HG02840 (cell line): ENCODE measurements around the gene ATAT1.
"Not testable (repeated sequence)": the region's sequence is repeated elsewhere in the genome, so short reads cannot be mapped to it uniquely, and the experiment has no call there.

Experiments used
- ATAC-seq: cut with Tn5 transposase; IDR thresholded peaks from one replicate; pipeline ENCODE4 v1.9.1; 2021; ENCODE audit warnings: mild to moderate bottlenecking, moderate library complexity, moderate number of reproducible peaks; ENCODE audit not compliant: unreplicated experiment, low FRiP score

The ATAT1 gene

DNA sequence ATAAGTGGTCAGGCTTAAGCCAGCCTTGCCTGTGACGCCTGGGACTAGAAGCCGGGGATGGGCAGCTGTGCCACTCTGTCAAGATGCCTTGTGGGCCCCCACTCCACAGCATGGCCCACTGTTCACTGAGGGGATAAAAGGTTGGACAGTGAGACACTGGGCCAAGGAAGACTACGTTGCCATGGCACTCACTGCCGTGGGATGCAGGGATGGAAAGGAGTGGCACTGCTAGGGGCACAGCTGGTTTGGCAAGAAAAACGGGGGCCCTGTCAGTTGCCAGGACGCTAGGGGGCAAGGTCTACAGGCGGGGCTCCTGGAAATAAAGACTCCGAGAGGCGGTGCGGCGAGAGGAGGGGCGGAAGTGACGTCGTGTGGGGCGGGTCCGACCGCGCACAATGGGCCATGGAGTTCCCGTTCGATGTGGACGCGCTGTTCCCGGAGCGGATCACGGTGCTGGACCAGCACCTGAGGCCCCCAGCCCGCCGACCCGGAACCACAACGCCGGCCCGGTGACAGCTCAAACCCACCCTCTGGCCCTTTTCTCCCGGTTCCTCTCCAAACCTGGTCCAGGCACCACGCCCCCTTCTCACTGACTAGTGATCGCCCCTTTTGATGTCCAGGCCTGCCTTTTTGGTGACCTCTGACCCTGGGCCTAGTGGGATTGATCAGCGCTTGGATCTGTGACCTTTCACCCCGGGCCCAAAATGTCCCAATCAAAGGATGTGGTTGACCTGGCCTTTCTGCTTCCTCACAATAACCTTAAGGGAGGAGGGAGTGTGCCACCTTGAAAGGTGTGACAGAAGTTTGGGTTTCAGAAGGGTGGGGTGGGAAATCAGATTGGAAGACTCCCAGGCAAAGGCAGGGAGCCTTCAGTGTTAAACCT is at the start of gene ATAT1:
Gene ATAT1, plus strand, starts transcription at position 391 of the 883 bp plus-strand sequence.
- peak; percentile 81 for ATAC-seq

DNA sequence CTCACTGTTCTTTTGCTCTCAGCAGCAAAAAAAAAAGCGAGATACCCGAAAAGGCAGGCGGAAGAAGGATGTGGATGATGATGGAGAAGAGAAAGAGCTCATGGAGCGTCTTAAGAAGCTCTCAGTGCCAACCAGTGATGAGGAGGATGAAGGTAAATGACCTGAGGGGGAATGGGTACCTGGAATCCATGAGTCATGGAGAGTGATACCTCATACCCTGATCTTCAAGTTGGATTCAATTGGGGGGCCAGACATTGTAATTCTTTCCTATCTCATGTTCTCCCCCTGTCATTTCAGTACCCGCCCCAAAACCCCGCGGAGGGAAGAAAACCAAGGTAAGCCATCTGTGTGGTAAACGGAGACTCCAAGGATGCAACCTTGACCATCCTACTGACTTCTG is 48.6 kb upstream of the ATAT1 start:
- ATAC-seq, result no peak

DNA sequence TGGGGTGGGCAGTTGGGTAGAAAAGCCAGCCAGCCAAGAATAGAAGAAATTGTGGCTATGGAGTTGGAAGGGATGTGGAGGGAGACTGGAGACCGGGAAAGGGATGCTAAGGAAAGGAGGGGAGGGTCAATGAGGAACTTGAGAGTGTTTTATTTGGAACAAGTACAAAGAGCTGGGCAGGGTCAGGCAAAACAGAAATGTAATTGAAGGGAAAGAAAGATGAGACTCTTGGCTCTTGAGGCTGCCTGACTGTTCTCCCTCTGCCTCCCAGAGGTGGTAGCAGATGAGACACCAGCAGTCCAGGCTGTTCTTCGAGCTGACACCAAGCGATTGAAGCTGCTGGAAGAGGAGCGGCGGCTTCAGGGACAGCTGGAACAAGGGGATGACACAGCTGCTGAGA is 42.8 kb upstream of the ATAT1 start:
- ATAC-seq, result no peak

DNA sequence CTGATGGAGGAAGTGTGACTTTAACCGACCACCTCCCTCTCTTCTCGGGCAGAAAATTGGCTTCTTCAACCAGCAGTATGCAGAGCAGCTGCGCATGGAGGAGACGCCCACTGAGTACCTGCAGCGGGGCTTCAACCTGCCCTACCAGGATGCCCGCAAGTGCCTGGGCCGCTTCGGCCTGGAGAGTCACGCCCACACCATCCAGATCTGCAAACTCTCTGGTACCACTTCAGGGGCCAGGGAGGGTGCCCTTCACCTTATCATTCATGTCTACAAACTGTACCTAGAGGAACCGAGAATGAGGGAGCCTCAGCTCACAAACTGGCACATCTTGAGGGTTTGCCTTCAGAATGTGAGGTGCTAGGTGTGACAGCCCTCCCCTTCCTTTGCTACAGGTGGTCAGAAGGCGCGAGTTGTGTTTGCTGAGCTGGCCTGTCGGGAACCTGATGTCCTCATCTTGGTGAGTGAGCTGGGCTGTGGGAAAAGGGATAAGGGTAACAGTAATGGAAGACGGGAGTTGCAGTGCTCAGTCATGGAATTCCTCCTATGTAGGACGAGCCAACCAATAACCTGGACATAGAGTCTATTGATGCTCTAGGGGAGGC is 36.8 kb upstream of the ATAT1 start:
- no peak for ATAC-seq

DNA sequence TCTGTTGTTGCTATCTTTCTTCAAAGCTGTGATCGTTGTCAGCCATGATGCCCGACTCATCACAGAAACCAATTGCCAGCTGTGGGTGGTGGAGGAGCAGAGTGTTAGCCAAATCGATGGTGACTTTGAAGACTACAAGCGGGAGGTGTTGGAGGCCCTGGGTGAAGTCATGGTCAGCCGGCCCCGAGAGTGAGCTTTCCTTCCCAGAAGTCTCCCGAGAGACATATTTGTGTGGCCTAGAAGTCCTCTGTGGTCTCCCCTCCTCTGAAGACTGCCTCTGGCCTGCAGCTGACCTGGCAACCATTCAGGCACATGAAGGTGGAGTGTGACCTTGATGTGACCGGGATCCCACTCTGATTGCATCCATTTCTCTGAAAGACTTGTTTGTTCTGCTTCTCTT is 36.2 kb upstream of the ATAT1 start:
- ATAC-seq, result no peak

DNA sequence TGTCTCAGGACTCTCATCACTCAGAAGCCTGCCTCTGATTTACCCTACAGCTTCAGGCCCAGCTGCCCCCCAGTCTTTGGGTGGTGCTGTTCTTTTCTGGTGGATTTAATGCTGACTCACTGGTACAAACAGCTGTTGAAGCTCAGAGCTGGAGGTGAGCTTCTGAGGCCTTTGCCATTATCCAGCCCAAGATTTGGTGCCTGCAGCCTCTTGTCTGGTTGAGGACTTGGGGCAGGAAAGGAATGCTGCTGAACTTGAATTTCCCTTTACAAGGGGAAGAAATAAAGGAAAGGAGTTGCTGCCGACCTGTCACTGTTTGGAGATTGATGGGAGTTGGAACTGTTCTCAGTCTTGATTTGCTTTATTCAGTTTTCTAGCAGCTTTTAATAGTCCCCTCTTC is 35.7 kb upstream of the ATAT1 start:
- no peak for ATAC-seq

DNA sequence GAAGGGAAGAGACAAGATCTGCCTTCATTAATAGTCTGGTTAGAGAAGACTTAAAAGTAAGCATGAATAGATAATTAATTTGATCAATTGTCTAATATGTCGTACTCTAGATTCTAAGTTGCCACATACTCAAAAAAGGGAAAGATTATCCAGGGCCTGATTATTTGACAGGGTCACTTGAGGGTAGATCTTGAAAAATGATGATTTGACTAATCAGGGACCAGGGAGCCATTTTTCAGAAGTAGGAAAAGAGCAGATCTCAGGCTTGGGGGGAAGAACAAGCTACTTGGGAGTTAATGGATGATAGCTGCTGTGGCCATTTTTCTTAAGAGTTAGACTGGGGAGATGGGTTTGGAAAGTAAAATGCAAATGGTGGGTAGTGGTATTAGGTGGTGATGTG is 34.4 kb upstream of the ATAT1 start:
- no peak for ATAC-seq

DNA sequence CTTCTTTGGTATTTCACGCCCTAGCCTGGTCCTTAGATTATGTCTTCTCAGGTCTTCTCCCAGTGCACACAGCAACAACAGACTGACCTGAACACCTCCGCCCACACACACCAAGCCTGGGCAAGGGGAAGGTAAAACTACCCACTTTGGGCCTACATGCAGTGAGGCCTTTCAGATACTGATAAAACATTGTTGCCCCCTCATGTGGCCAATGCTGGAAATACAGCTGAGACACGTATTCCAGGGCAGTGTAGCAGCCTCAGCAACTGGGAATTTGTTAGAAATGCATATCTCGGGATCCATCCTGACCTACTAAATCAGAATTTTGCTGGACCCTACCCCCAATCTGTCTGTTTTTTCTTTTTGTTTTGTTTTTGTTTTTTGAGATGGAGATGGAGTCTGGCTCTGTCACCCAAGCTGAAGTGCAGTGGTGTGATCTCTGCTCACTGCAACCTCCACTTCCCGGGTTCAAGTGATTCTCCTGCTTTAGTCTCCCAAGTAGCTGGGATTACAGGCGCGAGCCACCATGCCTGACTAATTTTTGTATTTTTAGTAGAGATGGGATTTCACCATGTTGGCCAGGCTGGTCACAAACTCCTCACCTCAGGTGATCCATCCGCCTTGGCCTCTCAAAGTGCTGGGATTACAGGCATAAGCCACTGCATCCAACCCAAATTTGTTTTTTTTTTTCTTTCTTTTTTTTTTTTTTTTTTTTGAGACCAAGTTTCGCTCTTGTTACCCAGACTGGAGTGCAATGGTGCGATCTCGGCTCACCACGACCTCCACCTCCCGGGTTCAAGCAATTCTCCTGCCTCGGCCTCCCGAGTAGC is 29.1 kb upstream of the ATAT1 start:
- ATAC-seq, result not testable (repeated sequence)

DNA sequence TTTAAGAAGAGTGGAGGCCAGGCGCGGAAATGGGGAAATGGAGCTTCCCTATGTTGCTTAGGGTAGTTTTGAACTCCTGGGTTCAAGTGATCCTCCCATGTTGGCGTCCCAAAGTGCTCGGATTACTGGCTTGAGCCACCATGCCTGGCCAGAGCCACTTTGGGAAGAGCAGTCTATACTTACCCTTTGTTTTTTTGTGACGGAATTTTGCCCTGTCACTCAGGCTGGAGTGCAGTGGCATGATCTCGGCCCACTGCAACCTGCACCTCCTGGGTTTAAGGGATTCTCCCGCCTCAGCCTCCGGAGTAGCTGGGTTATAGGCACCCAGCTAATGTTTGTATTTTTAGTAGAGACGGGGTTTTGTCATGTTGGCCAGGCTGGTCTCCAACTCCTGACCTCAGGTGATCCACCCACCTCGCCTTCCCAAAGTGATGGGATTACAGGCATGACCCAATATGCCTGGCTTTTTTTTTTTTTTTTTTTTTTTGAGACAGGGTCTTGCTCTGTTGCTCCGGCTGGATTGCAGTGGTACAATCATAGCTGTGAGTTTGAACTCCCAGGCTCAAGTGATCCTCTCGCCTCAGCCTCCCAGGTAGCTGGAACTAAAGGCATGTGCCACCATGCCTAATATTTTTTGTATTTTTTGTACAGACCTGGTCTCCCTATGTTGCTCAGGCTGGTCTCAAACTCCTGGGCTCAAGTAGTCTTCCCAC is 27.6 kb upstream of the ATAT1 start:
- ATAC-seq, result no peak

DNA sequence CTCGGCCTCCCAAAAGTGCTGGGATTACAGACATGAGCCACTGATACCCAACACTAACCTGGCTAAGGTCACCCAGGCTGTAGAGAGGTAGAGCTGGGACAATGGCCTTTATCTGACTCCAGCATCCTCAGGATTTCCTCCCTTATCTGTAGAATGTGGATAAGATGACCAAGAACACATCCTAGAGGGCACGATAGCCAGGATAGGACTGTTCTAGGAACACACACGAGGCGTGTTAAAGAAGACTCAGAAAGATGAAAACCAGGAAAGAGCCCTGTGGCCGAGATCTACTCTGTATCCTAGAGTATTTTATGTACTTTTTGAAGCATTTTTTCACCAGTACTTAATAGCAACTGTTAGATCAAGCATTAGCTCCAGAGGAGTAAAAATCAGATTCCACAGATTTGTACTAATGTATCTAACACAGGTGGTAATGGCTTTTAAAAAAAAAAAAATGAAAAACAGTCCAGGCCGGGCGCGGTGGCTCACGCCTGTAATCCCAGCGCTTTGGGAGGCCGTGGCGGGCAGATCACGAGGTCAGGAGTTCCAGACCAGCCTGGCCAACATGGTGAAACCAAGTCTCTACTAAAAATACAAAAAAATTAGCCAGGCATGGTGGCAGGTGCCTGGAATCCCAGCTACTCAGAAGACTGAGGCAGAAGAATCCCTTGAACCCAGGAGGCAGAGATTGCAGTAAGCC is 26.9 kb upstream of the ATAT1 start:
- ATAC-seq, result no peak

DNA sequence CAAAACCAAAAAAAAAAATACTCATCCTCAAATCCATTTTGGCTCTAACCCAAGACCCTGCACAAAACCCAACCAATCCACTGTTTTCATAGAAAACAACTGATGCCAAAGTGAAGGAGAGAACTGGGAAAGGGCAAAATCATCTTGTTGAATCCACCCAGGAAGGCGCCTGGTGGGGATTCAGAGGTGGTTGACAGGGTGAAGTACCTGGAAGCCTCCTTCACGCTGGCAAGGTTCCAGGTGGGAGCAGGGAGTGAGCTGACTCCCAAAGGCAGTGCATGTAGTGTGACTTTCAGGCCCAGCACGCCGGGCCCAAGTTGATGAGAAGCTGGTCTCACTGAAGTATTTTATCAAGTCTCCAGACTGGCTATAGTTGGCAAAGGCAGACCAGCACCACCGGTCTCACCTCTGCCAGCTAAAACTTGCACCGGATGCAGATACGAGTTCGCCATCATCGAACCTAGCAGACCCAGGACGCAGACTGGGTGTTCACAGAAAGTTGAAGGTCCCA is 26.2 kb upstream of the ATAT1 start:
- no peak for ATAC-seq

DNA sequence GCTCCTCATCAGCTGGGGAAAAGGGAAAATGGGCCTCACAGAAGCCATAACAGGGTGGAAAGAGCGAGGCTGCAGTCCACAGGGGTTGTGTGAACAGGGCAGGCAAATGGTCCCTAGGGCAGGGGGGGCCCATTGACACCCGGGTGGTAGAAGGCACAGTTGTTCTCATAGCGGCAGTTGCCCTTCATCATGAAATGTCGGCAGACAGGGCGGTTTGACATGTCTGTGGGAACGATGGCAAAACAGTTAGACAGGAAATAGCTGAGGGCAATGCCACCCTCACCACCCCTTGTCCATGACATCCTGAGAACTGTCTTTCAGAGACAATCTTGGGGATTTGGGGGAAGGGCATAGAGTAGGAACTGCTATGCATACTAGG is 25.2 kb upstream of the ATAT1 start:
- ATAC-seq, result no peak

DNA sequence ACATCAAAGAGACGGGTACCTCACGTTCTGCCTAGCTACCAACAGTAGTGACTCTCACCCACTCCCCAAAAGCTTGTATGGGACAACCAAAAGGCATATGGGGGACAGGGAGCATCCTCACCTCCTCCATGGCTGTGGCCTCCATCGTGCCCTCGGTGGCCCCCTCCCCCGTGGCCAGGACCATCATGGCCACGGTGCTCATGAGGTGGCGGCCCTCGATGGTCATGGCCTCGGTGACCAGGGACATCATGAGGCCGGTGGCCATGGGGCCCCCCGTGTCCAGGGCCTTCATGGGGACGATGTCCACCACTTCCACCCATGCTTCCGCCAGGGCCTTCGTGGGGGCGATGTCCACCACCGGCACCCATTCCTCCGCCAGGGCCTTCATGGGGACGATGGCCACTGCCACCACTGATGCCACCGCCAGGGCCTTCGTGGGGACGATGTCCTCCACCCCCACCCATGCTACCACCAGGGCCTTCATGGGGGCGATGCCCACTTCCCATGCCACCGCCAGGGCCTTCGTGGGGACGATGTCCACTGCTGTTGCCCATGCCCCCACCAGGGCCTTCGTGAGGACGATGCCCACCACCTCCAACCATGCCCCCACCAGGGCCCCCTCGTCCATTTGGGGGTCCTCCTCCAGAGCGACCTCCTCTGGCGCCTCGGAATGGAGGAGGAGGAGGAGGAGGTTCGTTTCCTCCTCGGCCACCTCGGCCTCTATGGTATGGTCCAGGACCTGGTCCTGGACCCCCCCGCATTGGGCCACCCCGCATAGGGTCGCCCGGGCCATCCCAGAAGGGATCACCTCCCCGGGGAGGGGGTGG is 24.6 kb upstream of the ATAT1 start:
- ATAC-seq, result no peak

DNA sequence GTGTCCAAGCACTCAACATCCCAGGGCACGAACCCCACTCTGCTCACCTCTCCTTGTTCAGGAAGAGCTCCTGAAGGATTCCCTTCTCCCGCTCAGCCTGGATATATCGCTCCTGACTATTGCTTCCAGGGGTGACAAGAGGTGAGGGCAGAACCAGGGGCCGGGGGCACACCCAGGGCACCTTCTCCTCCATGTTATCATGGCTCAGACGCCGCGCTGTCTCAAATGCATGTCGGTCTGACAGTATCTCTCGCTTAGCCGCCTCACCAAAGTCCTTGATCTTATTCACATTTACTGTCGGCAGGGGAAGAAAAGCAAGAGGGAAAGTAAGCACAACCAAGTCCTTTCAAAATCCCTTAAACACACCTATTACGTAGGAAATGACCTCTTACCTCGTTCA is 22.7 kb upstream of the ATAT1 start:
- ATAC-seq, result no peak

DNA sequence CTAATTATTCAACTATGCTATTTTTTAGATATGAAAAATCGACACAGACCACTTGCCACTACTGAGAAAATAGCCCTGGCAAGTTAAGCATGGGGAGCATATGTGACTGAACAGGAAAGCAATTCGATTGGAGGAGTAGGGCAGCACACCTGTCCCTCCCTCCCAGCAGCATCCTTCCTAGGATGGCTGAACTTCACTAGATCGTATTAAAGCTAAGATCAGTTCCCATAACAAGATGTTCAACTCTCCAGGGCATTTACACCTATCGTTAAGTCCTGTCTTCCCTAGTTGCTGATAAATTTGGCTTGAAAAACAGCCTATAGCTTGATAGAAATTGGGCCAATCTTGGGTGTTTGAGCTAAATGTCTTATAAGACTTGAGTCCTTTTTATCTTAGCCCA is 16.6 kb upstream of the ATAT1 start:
- no peak for ATAC-seq

DNA sequence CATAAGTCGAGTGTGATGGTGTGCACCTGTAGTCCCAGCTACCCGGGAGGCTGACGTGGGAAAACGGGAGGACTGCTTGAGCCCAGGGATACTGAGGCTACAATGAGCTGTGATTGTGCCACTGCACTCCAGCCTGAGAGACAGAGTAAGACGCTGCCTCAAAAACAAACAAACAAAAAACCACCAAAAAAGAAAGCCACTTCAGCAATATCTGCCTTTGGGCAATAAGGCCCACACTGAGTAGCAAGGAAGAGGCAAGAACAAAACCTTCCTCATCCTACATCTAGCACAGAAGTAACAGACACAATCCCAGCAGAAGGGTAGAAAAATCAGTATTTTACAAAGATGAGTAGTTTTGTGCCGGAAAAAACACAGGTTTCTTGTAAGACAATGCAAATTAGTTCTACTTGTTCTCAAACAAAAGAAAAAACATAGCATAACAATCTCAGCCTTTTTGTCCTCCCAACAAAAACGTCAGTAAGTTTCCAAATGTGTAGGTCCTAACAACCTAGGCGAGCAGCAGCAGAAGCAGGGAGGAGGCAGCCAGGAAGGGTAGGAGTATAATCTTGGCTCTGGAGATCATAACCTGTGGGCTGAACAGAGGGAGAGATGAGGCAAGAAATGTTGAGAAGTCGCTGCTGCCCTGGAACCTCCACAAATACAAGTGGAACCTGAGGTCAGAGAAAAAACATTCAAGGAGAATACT is 15.4 kb upstream of the ATAT1 start:
- ATAC-seq, result no peak

DNA sequence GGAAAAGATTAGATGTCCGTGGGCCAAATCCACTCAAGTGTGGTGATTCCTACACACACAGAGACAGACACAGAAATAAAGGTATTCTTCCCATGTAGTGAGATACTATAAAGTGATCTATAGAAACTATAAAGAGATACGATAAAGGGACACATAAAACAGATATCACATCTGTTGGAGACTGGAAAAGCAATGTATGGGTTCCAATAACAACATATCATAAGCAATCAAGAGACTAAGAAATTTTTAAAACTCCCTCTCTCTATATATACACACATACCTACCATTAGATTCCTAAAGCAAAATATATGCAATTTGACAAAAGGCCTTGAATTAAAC is 14.8 kb upstream of the ATAT1 start:
- ATAC-seq, result no peak

DNA sequence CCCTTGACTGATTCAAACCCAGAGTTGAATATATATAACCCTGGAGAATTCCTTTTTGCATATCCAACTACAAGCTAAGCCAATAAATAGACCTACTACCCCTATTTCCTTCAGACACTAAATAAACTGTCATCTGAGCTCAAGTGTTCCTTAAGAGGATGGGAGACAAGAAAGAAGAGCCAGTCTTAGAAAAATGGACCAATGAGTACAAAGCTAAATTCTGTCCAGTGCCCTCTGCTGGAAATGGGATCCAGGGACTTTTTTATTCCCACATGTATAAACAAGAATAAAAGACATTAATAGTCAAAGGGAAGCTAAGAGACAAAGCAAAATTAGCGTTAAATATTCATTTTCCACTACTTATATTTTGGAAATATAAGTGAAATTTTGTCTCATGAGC is 14.5 kb upstream of the ATAT1 start:
- no peak for ATAC-seq
